H9 (cell line): ENCODE results near the gene PRPF18. TPM values are rescaled to one million over a fixed set of nuclear protein-coding genes. Genes with fewer than 3 reads are reported as not detected.

ENCODE experiments used
- DNase-seq: peaks from one replicate; pipeline ENCODE4 v3.0.0-alpha.2; 2017
- H2AFZ ChIP-seq: one replicate; pipeline ENCODE4 v1.6.1; 2013; ENCODE audit warnings: mild to moderate bottlenecking, low read length, control low read depth, moderate library complexity
- H2AK5ac ChIP-seq: 2 replicates; pipeline ENCODE4 v1.6.1; 2013; ENCODE audit warnings: low read length, control low read depth, mixed read lengths; ENCODE audit not compliant: insufficient read length
- H2BK120ac ChIP-seq: one replicate; pipeline ENCODE4 v1.6.1; 2013; ENCODE audit warnings: low read depth, mild to moderate bottlenecking, low read length, control low read depth, inconsistent platforms; ENCODE audit not compliant: poor library complexity, severe bottlenecking
- H2BK12ac ChIP-seq: 2 replicates; pipeline ENCODE4 v1.6.1; 2013; ENCODE audit warnings: low read length, control low read depth, mixed read lengths, low read depth; ENCODE audit not compliant: insufficient read length
- H2BK15ac ChIP-seq: 2 replicates; pipeline ENCODE4 v1.6.1; 2013; ENCODE audit warnings: low read depth, low read length, control low read depth
- H2BK20ac ChIP-seq: one replicate; pipeline ENCODE4 v1.6.1; 2013; ENCODE audit warnings: low read depth, mild to moderate bottlenecking, low read length, control low read depth, inconsistent platforms; ENCODE audit not compliant: poor library complexity, severe bottlenecking
- H2BK5ac ChIP-seq: 2 replicates; pipeline ENCODE4 v1.6.1; 2013; ENCODE audit warnings: low read length, control low read depth, mixed read lengths; ENCODE audit not compliant: insufficient read length
- H3K14ac ChIP-seq: 2 replicates; pipeline ENCODE4 v1.6.1; 2013; ENCODE audit warnings: low read length, control low read depth; ENCODE audit not compliant: insufficient read depth
- H3K18ac ChIP-seq: 2 replicates; pipeline ENCODE4 v1.6.1; 2013; ENCODE audit warnings: low read depth, mild to moderate bottlenecking, mixed read lengths, low read length, control low read depth; ENCODE audit not compliant: insufficient read length
- H3K23ac ChIP-seq: 2 replicates; pipeline ENCODE4 v1.6.1; 2013; ENCODE audit warnings: low read length, control low read depth, mixed read lengths, low read depth; ENCODE audit not compliant: insufficient read length
- H3K23me2 ChIP-seq: 2 replicates; pipeline ENCODE4 v1.6.1; 2013; ENCODE audit warnings: low read depth, mild to moderate bottlenecking, mixed read lengths, low read length, control low read depth; ENCODE audit not compliant: insufficient read length, poor library complexity, severe bottlenecking
- H3K27ac ChIP-seq: 2 replicates; pipeline ENCODE4 v1.5.1; 2013; ENCODE audit warnings: low read length, control low read depth, mixed read lengths, low read depth; ENCODE audit not compliant: insufficient read length
- H3K27me3 ChIP-seq: 2 replicates; pipeline ENCODE4 v1.6.1; 2013; ENCODE audit warnings: low read length, control low read depth, inconsistent platforms; ENCODE audit not compliant: insufficient read depth
- H3K4ac ChIP-seq: 2 replicates; pipeline ENCODE4 v1.6.1; 2013; ENCODE audit warnings: low read depth, mild to moderate bottlenecking, control low read depth, inconsistent platforms, low read length, moderate library complexity
- H3K4me1 ChIP-seq: 2 replicates; pipeline ENCODE4 v1.6.1; 2013; ENCODE audit warnings: low read length, control low read depth, inconsistent platforms; ENCODE audit not compliant: insufficient read depth
- H3K4me2 ChIP-seq: 2 replicates; pipeline ENCODE4 v1.6.1; 2013; ENCODE audit warnings: low read length, control low read depth, mixed read lengths; ENCODE audit not compliant: insufficient read length, insufficient read depth
- H3K56ac ChIP-seq: 2 replicates; pipeline ENCODE4 v1.6.1; 2013; ENCODE audit warnings: low read depth, mild to moderate bottlenecking, mixed read lengths, low read length, control low read depth; ENCODE audit not compliant: insufficient read length
- H3K79me1 ChIP-seq: 2 replicates; pipeline ENCODE4 v1.6.1; 2013; ENCODE audit warnings: low read depth, mild to moderate bottlenecking, moderate library complexity, low read length, control low read depth, inconsistent platforms; ENCODE audit not compliant: insufficient read depth, poor library complexity, severe bottlenecking
- H3K79me2 ChIP-seq: 2 replicates; pipeline ENCODE4 v1.6.1; 2013; ENCODE audit warnings: low read length, control low read depth, inconsistent platforms; ENCODE audit not compliant: insufficient read depth
- H3K9ac ChIP-seq: 2 replicates; pipeline ENCODE4 v1.6.1; 2013; ENCODE audit warnings: low read length, control low read depth, mixed read lengths; ENCODE audit not compliant: insufficient read length; ENCODE audit errors: extremely low read depth
- H3K9me3 ChIP-seq: one replicate; pipeline ENCODE4 v1.6.1; 2013; ENCODE audit warnings: low read depth, low read length, inconsistent platforms; ENCODE audit not compliant: control insufficient read depth
- H3T11ph ChIP-seq: one replicate; pipeline ENCODE4 v1.6.1; 2013; ENCODE audit warnings: mild to moderate bottlenecking, low read length, control low read depth, inconsistent platforms
- H4K20me1 ChIP-seq: one replicate; pipeline ENCODE4 v1.6.1; 2013; ENCODE audit not compliant: control insufficient read depth, insufficient read length, insufficient read depth
- H4K5ac ChIP-seq: 2 replicates; pipeline ENCODE4 v1.6.1; 2013; ENCODE audit warnings: low read depth, mild to moderate bottlenecking, mixed read lengths, low read length, control low read depth; ENCODE audit not compliant: insufficient read length
- H4K8ac ChIP-seq: replicated peaks from 2 replicates; pipeline ENCODE4 v1.6.1; 2013; ENCODE audit warnings: low read length, control low read depth, mixed read lengths, low read depth; ENCODE audit not compliant: insufficient read length
- H4K91ac ChIP-seq: 2 replicates; pipeline ENCODE4 v1.6.1; 2013; ENCODE audit warnings: low read depth, mild to moderate bottlenecking, moderate library complexity, mixed read lengths, low read length, control low read depth; ENCODE audit not compliant: insufficient read length
- H3K27ac Mint-ChIP-seq, 3 experiments: 2 replicates in 2 of 3; 3 replicates in 1 of 3; pipeline ENCODE4 v1.8.0; 2020 to 2021; ENCODE audit warnings: mixed read lengths in 3 of 3, mild to moderate bottlenecking in 1 of 3, moderate library complexity in 1 of 3
- H3K27me3 Mint-ChIP-seq: 2 replicates; pipeline ENCODE4 v1.8.0; 2021; ENCODE audit warnings: low read depth, mild to moderate bottlenecking, moderate library complexity, mixed read lengths
- H3K36me3 Mint-ChIP-seq, 3 experiments: 2 replicates in 2 of 3; 3 replicates in 1 of 3; pipeline ENCODE4 v1.8.0; 2020 to 2021; ENCODE audit warnings: low read depth in 3 of 3, mixed read lengths in 3 of 3; ENCODE audit not compliant: insufficient read depth in 1 of 3
- H3K4me1 Mint-ChIP-seq, 2 experiments: 2 replicates each; pipeline ENCODE4 v1.8.0; 2020; ENCODE audit warnings: mixed read lengths in 2 of 2
- H3K4me3 Mint-ChIP-seq, 2 experiments: 2 replicates in 1 of 2; 3 replicates in 1 of 2; pipeline ENCODE4 v1.8.0; 2020 to 2021; ENCODE audit warnings: mild to moderate bottlenecking in 2 of 2, mixed read lengths in 2 of 2, moderate library complexity in 1 of 2
- H3K9me3 Mint-ChIP-seq, 2 experiments: 2 replicates in 1 of 2; 3 replicates in 1 of 2; pipeline ENCODE4 v1.8.0; 2020; ENCODE audit warnings: mild to moderate bottlenecking in 2 of 2, mixed read lengths in 2 of 2, moderate library complexity in 1 of 2
- CTCF ChIP-seq: fragments of 200-600 bp; sonication (generic); conservative IDR thresholded peaks from 3 replicates; pipeline ENCODE4 v1.8.0; 2021; ENCODE audit warnings: antibody characterized with exemption, mild to moderate bottlenecking
- WGBS: extraction: QIAGEN DNeasy Blood & Tissue Kit; methylation state at CpG from one replicate; pipeline ENCODE4 v1.1.7; 2013; ENCODE audit warnings: missing lambda C conversion rate, low lambda C conversion rate, mixed read lengths; ENCODE audit not compliant: insufficient read length; ENCODE audit errors: extremely low coverage; 5-methylcytosine and 5-hydroxymethylcytosine counted together
- total RNA-seq: library from RNA; stranded (reverse); gene quantifications from 2 replicates; pipeline ENCODE4 v1.2.1, GENCODE V29; 2021

The PRPF18 gene
- total RNA-seq, 1 experiment from 2014 or later = 17.1 TPM

GRCh38 chr10:13670311-13670710, 83.5 kb downstream of the PRPF18 start:
- H3K4me2 ChIP-seq = no peak overlapping the region
- Mint-ChIP-seq H3K9me3 (no peaks in the 10 kb centered on the region), H3K36me3 (peaks cover 21 to 42% (median 33%) of the 10 kb centered on the region in 3 experiments; a peak in 6 of 7 replicates), H3K27me3 (no peaks in the 10 kb centered on the region), H3K27ac (peak overlapping the region in 2 of 3 experiments; percentile 51 to 60; a peak in 4 of 7 replicates), H3K4me3 (no peak overlapping the region), H3K4me1 (peaks cover 35 to 40% of the 10 kb centered on the region in 2 experiments)
- H3K79me1 ChIP-seq = no peaks in the 10 kb centered on the region
- no peak overlapping the region for H4K5ac ChIP-seq
- no peak overlapping the region for H2BK20ac ChIP-seq
- no peak overlapping the region for H2BK5ac ChIP-seq
- H3K27ac ChIP-seq = no peak overlapping the region
- no peaks in the 10 kb centered on the region for H3K79me2 ChIP-seq
- H3T11ph ChIP-seq = no peak overlapping the region
- no peaks in the 10 kb centered on the region for H3K27me3 ChIP-seq
- H4K8ac ChIP-seq = no peak overlapping the region
- H3K23me2 ChIP-seq = no peaks in the 10 kb centered on the region
- no peak overlapping the region for H3K23ac ChIP-seq
- no peak overlapping the region for H3K9ac ChIP-seq
- H2BK12ac ChIP-seq = no peak overlapping the region
- no peak overlapping the region for H2BK120ac ChIP-seq
- H2AFZ ChIP-seq = no peak overlapping the region
- no peak overlapping the region for H3K4ac ChIP-seq
- H3K18ac ChIP-seq = no peak overlapping the region
- no peaks in the 10 kb centered on the region for H3K9me3 ChIP-seq
- no peak for DNase-seq
- H3K56ac ChIP-seq = no peak overlapping the region
- H3K4me1 ChIP-seq = peaks cover 8% of the 10 kb centered on the region; the same call in 1 of the 2 replicates
- no peak overlapping the region for H2BK15ac ChIP-seq
- H3K14ac ChIP-seq = no peak overlapping the region
- no peak for TF ChIP-seq CTCF
- WGBS = no CpG with 5 or more reads among the region's 10 CpGs
- H2AK5ac ChIP-seq = no peak overlapping the region
- H4K91ac ChIP-seq = no peak overlapping the region
- H4K20me1 ChIP-seq = no peaks in the 10 kb centered on the region
